ENCODE data around the gene PARD3B.

GRCh38 chr2:205483095-205483494, 937.8 kb downstream of the PARD3B start:
- TF ChIP-seq CTCF (IDR thresholded peaks at IDR 0.05; ENCODE audit: low read depth, low read length, poor library complexity, severe bottlenecking): no peak
- no peak for TF ChIP-seq EZH2phosphoT487 (IDR thresholded peaks at IDR 0.05; ENCODE audit: borderline replicate concordance, low read length)
